ENCODE results near the gene LTBP4. TPM values are rescaled to one million over a fixed set of nuclear protein-coding genes. Genes with fewer than 3 reads are reported as not detected.

The LTBP4 gene
- total and polyA plus RNA-seq, 2 of the 13 experiments (the other 11 are each of a cell fraction or from before 2014, with no cell fraction given), result 0.86 to 2.3 TPM

- H3K27me3 ChIP-seq (ENCODE audit: control insufficient read depth in 1 of 2, insufficient read depth in 2 of 2, low read length in 2 of 2), result peaks cover 2 to 75% of the 10 kb centered on the region in 2 experiments
- ATAC-seq (no peak), DNase-seq (ENCODE audit: low spot score) (no peak), FAIRE-seq (no peak)
- no peak overlapping the region for H3K4me2 ChIP-seq (ENCODE audit: low read depth, low read length)
- H3K4me1 ChIP-seq (ENCODE audit: insufficient read depth, low read length), result peaks cover 66% of the 10 kb centered on the region
- no peak for TF ChIP-seq BHLHE40 (IDR thresholded peaks at IDR 0.05; ENCODE audit: low read length)
- TF ChIP-seq, protein P1, sequence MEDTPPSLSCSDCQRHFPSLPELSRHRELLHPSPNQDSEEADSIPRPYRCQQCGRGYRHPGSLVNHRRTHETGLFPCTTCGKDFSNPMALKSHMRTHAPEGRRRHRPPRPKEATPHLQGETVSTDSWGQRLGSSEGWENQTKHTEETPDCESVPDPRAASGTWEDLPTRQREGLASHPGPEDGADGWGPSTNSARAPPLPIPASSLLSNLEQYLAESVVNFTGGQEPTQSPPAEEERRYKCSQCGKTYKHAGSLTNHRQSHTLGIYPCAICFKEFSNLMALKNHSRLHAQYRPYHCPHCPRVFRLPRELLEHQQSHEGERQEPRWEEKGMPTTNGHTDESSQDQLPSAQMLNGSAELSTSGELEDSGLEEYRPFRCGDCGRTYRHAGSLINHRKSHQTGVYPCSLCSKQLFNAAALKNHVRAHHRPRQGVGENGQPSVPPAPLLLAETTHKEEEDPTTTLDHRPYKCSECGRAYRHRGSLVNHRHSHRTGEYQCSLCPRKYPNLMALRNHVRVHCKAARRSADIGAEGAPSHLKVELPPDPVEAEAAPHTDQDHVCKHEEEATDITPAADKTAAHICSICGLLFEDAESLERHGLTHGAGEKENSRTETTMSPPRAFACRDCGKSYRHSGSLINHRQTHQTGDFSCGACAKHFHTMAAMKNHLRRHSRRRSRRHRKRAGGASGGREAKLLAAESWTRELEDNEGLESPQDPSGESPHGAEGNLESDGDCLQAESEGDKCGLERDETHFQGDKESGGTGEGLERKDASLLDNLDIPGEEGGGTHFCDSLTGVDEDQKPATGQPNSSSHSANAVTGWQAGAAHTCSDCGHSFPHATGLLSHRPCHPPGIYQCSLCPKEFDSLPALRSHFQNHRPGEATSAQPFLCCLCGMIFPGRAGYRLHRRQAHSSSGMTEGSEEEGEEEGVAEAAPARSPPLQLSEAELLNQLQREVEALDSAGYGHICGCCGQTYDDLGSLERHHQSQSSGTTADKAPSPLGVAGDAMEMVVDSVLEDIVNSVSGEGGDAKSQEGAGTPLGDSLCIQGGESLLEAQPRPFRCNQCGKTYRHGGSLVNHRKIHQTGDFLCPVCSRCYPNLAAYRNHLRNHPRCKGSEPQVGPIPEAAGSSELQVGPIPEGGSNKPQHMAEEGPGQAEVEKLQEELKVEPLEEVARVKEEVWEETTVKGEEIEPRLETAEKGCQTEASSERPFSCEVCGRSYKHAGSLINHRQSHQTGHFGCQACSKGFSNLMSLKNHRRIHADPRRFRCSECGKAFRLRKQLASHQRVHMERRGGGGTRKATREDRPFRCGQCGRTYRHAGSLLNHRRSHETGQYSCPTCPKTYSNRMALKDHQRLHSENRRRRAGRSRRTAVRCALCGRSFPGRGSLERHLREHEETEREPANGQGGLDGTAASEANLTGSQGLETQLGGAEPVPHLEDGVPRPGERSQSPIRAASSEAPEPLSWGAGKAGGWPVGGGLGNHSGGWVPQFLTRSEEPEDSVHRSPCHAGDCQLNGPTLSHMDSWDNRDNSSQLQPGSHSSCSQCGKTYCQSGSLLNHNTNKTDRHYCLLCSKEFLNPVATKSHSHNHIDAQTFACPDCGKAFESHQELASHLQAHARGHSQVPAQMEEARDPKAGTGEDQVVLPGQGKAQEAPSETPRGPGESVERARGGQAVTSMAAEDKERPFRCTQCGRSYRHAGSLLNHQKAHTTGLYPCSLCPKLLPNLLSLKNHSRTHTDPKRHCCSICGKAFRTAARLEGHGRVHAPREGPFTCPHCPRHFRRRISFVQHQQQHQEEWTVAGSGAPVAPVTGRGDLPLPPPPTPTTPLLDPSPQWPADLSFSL (CRISPR knock-in tag; IDR thresholded peaks at IDR 0.05), result no peak
- no peak for TF ChIP-seq TAF1 (CRISPR knock-in tag; IDR thresholded peaks at IDR 0.05)
- no peak for TF ChIP-seq RXRB (CRISPR knock-in tag; IDR thresholded peaks at IDR 0.05; ENCODE audit: borderline replicate concordance)
- TF ChIP-seq, protein P2, sequence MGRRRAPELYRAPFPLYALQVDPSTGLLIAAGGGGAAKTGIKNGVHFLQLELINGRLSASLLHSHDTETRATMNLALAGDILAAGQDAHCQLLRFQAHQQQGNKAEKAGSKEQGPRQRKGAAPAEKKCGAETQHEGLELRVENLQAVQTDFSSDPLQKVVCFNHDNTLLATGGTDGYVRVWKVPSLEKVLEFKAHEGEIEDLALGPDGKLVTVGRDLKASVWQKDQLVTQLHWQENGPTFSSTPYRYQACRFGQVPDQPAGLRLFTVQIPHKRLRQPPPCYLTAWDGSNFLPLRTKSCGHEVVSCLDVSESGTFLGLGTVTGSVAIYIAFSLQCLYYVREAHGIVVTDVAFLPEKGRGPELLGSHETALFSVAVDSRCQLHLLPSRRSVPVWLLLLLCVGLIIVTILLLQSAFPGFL (CRISPR knock-in tag; IDR thresholded peaks at IDR 0.05), result no peak
- TF ChIP-seq, protein P3, sequence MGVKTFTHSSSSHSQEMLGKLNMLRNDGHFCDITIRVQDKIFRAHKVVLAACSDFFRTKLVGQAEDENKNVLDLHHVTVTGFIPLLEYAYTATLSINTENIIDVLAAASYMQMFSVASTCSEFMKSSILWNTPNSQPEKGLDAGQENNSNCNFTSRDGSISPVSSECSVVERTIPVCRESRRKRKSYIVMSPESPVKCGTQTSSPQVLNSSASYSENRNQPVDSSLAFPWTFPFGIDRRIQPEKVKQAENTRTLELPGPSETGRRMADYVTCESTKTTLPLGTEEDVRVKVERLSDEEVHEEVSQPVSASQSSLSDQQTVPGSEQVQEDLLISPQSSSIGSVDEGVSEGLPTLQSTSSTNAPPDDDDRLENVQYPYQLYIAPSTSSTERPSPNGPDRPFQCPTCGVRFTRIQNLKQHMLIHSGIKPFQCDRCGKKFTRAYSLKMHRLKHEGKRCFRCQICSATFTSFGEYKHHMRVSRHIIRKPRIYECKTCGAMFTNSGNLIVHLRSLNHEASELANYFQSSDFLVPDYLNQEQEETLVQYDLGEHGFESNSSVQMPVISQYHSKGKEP (CRISPR knock-in tag; IDR thresholded peaks at IDR 0.05), result no peak
- no peak for TF ChIP-seq SNAPC4 (CRISPR knock-in tag; IDR thresholded peaks at IDR 0.05)
- TF ChIP-seq ELF3 (CRISPR knock-in tag; IDR thresholded peaks at IDR 0.05), result no peak
- 54% methylated on average over 14 of the region's 14 CpGs for WGBS (ENCODE audit: low lambda C conversion rate)
- H3K79me2 ChIP-seq (ENCODE audit: insufficient read depth, low read length), result no peaks in the 10 kb centered on the region
- H4K20me1 ChIP-seq (ENCODE audit: insufficient read depth, low read length), result no peaks in the 10 kb centered on the region
- no peak overlapping the region for H3K9ac ChIP-seq (ENCODE audit: insufficient read depth, low read depth, low read length)
- H3K27ac ChIP-seq (ENCODE audit: extremely low read length, insufficient read depth, low read length), result no peak overlapping the region
- no TSS peak for BruUV-seq (replicated peaks)
- H2AFZ ChIP-seq (ENCODE audit: low read length), result no peak overlapping the region
- POLR2A ChIA-PET, result no interaction called here
- intact Hi-C loops (cut with micrococcal nuclease; ENCODE audit: unreplicated experiment) (no loop called here), in situ Hi-C loops (cut with HindIII; ENCODE audit: extremely low pct_ligation_motif_present, low pct_unique_long_range_greater_than_20kb) (no loop called here)
- no peaks in the 10 kb centered on the region for H3K9me3 ChIP-seq (ENCODE audit: low read length)
- CTCF ChIA-PET (ENCODE audit: low intra/inter-chr PET ratio, low total read pairs), result no interaction called here
- H3K36me3 ChIP-seq (replicated peaks in 1 of 2; ENCODE audit: control insufficient read depth in 1 of 2, insufficient read depth in 2 of 2, low read length in 2 of 2), result no peaks in the 10 kb centered on the region
- no peak overlapping the region for H3K4me3 ChIP-seq (replicated peaks in 1 of 3; ENCODE audit: insufficient read depth in 1 of 3, low read depth in 2 of 3, low read length in 3 of 3)
Measured at GRCh38 chr19:40608240-40608621, 7.1 kb downstream of the LTBP4 start.

Data from HepG2 (cell line).